ENCODE results near the gene RAB8B. TPM values are rescaled to one million over a fixed set of nuclear protein-coding genes. Genes with fewer than 3 reads are reported as not detected.

RAB8B gene
- total and polyA plus RNA-seq, 9 of the 15 experiments (the other 6 are each of a cell fraction or from before 2014, with no cell fraction given), result 7.8 to 32.1 (median 24.2) TPM

GRCh38 chr15:63313825-63314224 is 124.4 kb downstream of the RAB8B start:
- ChIA-PET POLR2A (interaction anchor here (0.6 kb wide), 1 partner anchor 22 kb away, joined by 3 read pairs; no protein-coding TSS in a partner anchor), CTCF (ENCODE audit: low intra/inter-chr PET ratio) (no interaction called here)
- FAIRE-seq, result no peak
- DNase-seq (ENCODE audit: extremely low read depth in 1 of 4, low spot score in 3 of 4), result no peak
- no peak for TF ChIP-seq ZNF780A (CRISPR knock-in tag; IDR thresholded peaks at IDR 0.05)
- TF ChIP-seq AFF4 (CRISPR knock-in tag; IDR thresholded peaks at IDR 0.05), result no peak
- TF ChIP-seq RAD51 (IDR thresholded peaks at IDR 0.05; ENCODE audit: borderline replicate concordance, low read depth), result no peak
- no peak for TF ChIP-seq PURB (CRISPR knock-in tag; IDR thresholded peaks at IDR 0.05; ENCODE audit: low read depth)
- no peak for TF ChIP-seq RNF2 (IDR thresholded peaks at IDR 0.05)
- TF ChIP-seq SUPT5H (IDR thresholded peaks at IDR 0.05), result no peak
- no peak for TF ChIP-seq U2AF1 (optimal IDR thresholded peaks at IDR 0.05; ENCODE audit: low read depth, low read length)
- no peak for TF ChIP-seq BHLHE40 (IDR thresholded peaks at IDR 0.05; ENCODE audit: low read length)
- no peak for TF ChIP-seq CUX1 (CRISPR knock-in tag; IDR thresholded peaks at IDR 0.05)
- TF ChIP-seq ZNF449 (CRISPR knock-in tag; IDR thresholded peaks at IDR 0.05), result no peak
- TF ChIP-seq JUNB (CRISPR knock-in tag; conservative IDR thresholded peaks at IDR 0.05), result no peak
- in situ Hi-C loops (cut with MboI), result no loop called here
- H3K79me2 ChIP-seq (ENCODE audit: control insufficient read depth, insufficient read depth, low read length), result no peaks in the 10 kb centered on the region
- H3K36me3 ChIP-seq (ENCODE audit: control insufficient read depth, insufficient read depth, low read length), result no peaks in the 10 kb centered on the region
- intact Hi-C loops (cut with micrococcal nuclease), result no loop called here
- H3K4me3 ChIP-seq, result no peak overlapping the region
- no peaks in the 10 kb centered on the region for H3K27me3 ChIP-seq (ENCODE audit: control insufficient read depth in 2 of 2, insufficient read depth in 2 of 2, low read length in 2 of 2)
- no peak overlapping the region for H3K4me2 ChIP-seq (ENCODE audit: insufficient read depth, low read length)
- no peaks in the 10 kb centered on the region for H3K9me3 ChIP-seq (replicated peaks; ENCODE audit: control insufficient read depth, insufficient read depth, low read depth, low read length)
- H3K9me1 ChIP-seq (ENCODE audit: control insufficient read depth, insufficient read depth, low read length), result no peaks in the 10 kb centered on the region
- no peak overlapping the region for H3K27ac ChIP-seq (ENCODE audit: extremely low read depth, low read depth, low read length)
- no peak overlapping the region for H3K9ac ChIP-seq (ENCODE audit: insufficient read depth in 1 of 2, low read depth in 2 of 2, low read length in 2 of 2)
- WGBS (ENCODE audit: insufficient coverage, low coverage, missing lambda C conversion rate), result 3% methylated on average over 4 of the region's 4 CpGs
- no peaks in the 10 kb centered on the region for H3K4me1 ChIP-seq (replicated peaks in 1 of 2; ENCODE audit: control insufficient read depth in 2 of 2, insufficient read depth in 2 of 2, low read length in 2 of 2)
- H2AFZ ChIP-seq (ENCODE audit: low read depth, low read length), result no peak overlapping the region
- H4K20me1 ChIP-seq (replicated peaks; ENCODE audit: control insufficient read depth, insufficient read depth, low read length), result no peaks in the 10 kb centered on the region
- BruUV-seq (replicated peaks), result no TSS peak
- no peak for ATAC-seq
